ENCODE results near the gene ISG20L2. TPM values are rescaled to one million over a fixed set of nuclear protein-coding genes. Genes with fewer than 3 reads are reported as not detected.

ISG20L2 gene
- polyA plus RNA-seq, 3 donors: 17.2 to 23.5 (median 18.1) TPM

- intact Hi-C loops (cut with micrococcal nuclease): no loop called here
- Histone ChIP-seq H3K36me3 (replicated peaks in 1 of 2; ENCODE audit: control insufficient read depth in 1 of 2, insufficient read depth in 2 of 2, low read length in 2 of 2) (peaks cover 12 to 51% of the 10 kb centered on the region in 2 donors), H3K9me3 (replicated peaks in 1 of 2; ENCODE audit: control insufficient read depth in 1 of 2, insufficient read depth in 1 of 2, low read length in 2 of 2) (no peaks in the 10 kb centered on the region), H3K4me3 (replicated peaks in 1 of 3; ENCODE audit: low read depth in 2 of 3, low read length in 3 of 3) (no peak overlapping the region), H3K9ac (ENCODE audit: insufficient read depth, low read length, poor library complexity, severe bottlenecking) (no peak overlapping the region), H3K79me2 (ENCODE audit: insufficient read depth, low read length) (peaks cover 88% of the 10 kb centered on the region), H3K4me1 (ENCODE audit: control insufficient read depth in 1 of 2, insufficient read depth in 2 of 2, low read length in 2 of 2) (no peaks in the 10 kb centered on the region), H3K4me2 (replicated peaks; ENCODE audit: extremely low read depth, low read length, poor library complexity, severe bottlenecking) (no peak overlapping the region), H3K27ac (ENCODE audit: low read depth in 1 of 2, low read length in 2 of 2) (peak overlapping the region in 1 of 2 donors; percentile 26), H4K20me1 (ENCODE audit: insufficient read depth, low read length) (peaks cover 89% of the 10 kb centered on the region), H3K27me3 (ENCODE audit: control insufficient read depth in 2 of 2, insufficient read depth in 2 of 2, low read length in 2 of 2) (no peaks in the 10 kb centered on the region), H2AFZ (ENCODE audit: insufficient read depth, low read depth, low read length, poor library complexity, severe bottlenecking) (no peak overlapping the region)
- H3K4me3 Mint-ChIP-seq: no peak overlapping the region
- H3K9me3 Mint-ChIP-seq: peaks cover 0 to 3% (median 0%) of the 10 kb centered on the region in 7 donors
- peak overlapping the region in 2 of 7 donors; percentile 0 to 58 for H3K27ac Mint-ChIP-seq
- peaks cover 35 to 40% of the 10 kb centered on the region in 2 donors for H3K36me3 Mint-ChIP-seq
- TF ChIP-seq CTCF (IDR thresholded peaks at IDR 0.05): no peak
- H3K4me1 Mint-ChIP-seq: peaks cover 11% of the 10 kb centered on the region
- DNase-seq: no peak
- 51% methylated on average over 2 of the region's 4 CpGs for WGBS (ENCODE audit: insufficient coverage)
- no peaks in the 10 kb centered on the region for H3K27me3 Mint-ChIP-seq (ENCODE audit: low read depth in 3 of 3)
Measured at GRCh38 chr1:156776942-156777341, 48.4 kb upstream of the ISG20L2 start.

- H3K9me3 ChIP-seq (replicated peaks in 1 of 2; ENCODE audit: control insufficient read depth in 1 of 2, insufficient read depth in 1 of 2, low read length in 2 of 2): no peaks in the 10 kb centered on the region
- no peak overlapping the region for H3K9ac ChIP-seq (ENCODE audit: insufficient read depth, low read length, poor library complexity, severe bottlenecking)
- intact Hi-C loops (cut with micrococcal nuclease): no loop called here
- H3K9me3 Mint-ChIP-seq: peaks cover 0 to under 1% (median 0%) of the 10 kb centered on the region in 7 donors
- peaks cover 33 to 36% of the 10 kb centered on the region in 2 donors for H3K36me3 Mint-ChIP-seq
- H3K27me3 ChIP-seq (ENCODE audit: control insufficient read depth in 2 of 2, insufficient read depth in 2 of 2, low read length in 2 of 2): no peaks in the 10 kb centered on the region
- peaks cover 0 to 5% of the 10 kb centered on the region in 2 donors for H3K4me1 ChIP-seq (ENCODE audit: control insufficient read depth in 1 of 2, insufficient read depth in 2 of 2, low read length in 2 of 2)
- peak overlapping the region in 4 of 7 donors; percentile 2 to 20 (median 8) for H3K27ac Mint-ChIP-seq
- WGBS (ENCODE audit: insufficient coverage): 100% methylated on average over 1 of the region's 5 CpGs
- no peak for TF ChIP-seq CTCF (IDR thresholded peaks at IDR 0.05)
- H3K4me3 ChIP-seq (replicated peaks in 1 of 3; ENCODE audit: low read depth in 2 of 3, low read length in 3 of 3): no peak overlapping the region
- peaks cover 15 to 47% of the 10 kb centered on the region in 2 donors for H3K36me3 ChIP-seq (replicated peaks in 1 of 2; ENCODE audit: control insufficient read depth in 1 of 2, insufficient read depth in 2 of 2, low read length in 2 of 2)
- no peak overlapping the region for H3K4me3 Mint-ChIP-seq
- H2AFZ ChIP-seq (ENCODE audit: insufficient read depth, low read depth, low read length, poor library complexity, severe bottlenecking): no peak overlapping the region
- H3K4me1 Mint-ChIP-seq: peaks cover 17% of the 10 kb centered on the region
- no peaks in the 10 kb centered on the region for H3K27me3 Mint-ChIP-seq (ENCODE audit: low read depth in 3 of 3)
- H3K4me2 ChIP-seq (replicated peaks; ENCODE audit: extremely low read depth, low read length, poor library complexity, severe bottlenecking): no peak overlapping the region
- DNase-seq: no peak
- no peak overlapping the region for H3K27ac ChIP-seq (ENCODE audit: low read depth in 1 of 2, low read length in 2 of 2)
- H3K79me2 ChIP-seq (ENCODE audit: insufficient read depth, low read length): peaks cover 89% of the 10 kb centered on the region
- peaks cover 86% of the 10 kb centered on the region for H4K20me1 ChIP-seq (ENCODE audit: insufficient read depth, low read length)
Measured at GRCh38 chr1:156775799-156776198, 47.2 kb upstream of the ISG20L2 start.
